IMR-90 (cell line): ENCODE results near the gene SNX1. TPM values are rescaled to one million over a fixed set of nuclear protein-coding genes. Genes with fewer than 3 reads are reported as not detected.

Experiments
- ATAC-seq: fragments of 200-7000 bp; cut with Tn5 transposase; 2 replicates; pipeline ENCODE4 v1.9.1; 2020; ENCODE audit warnings: low read depth, mild to moderate bottlenecking, moderate library complexity
- BruUV-seq: library from RNA; stranded (reverse); fragments of 400-500 nt; replicated peaks from 2 replicates; lab custom pipeline; 2021; lab: Mats Ljungman, UMichigan
- CTCF ChIA-PET: fragments of 300-600 bp; formaldehyde crosslinking; extraction: SDS; loops from one replicate; lab custom pipeline; 2021; ENCODE audit warnings: antibody characterized with exemption; lab: Yijun Ruan, JAX
- POLR2A ChIA-PET: fragments of 300-600 bp; sonication (Branson Sonifier 250); formaldehyde crosslinking; loops from one replicate; lab custom pipeline; 2022; ENCODE audit warnings: antibody characterized with exemption; ENCODE audit not compliant: unreplicated experiment; lab: Charles Lee
- DNase-seq: peaks from one replicate; pipeline ENCODE4 v3.0.0; 2013
- H2AFZ ChIP-seq: replicated peaks from 2 replicates; pipeline ENCODE3; 2013; ENCODE audit warnings: low read length, mild to moderate bottlenecking; ENCODE audit not compliant: poor library complexity
- H2AK5ac ChIP-seq: 2 replicates; pipeline ENCODE4 v1.6.1; 2013; ENCODE audit warnings: low read depth, low read length, inconsistent platforms
- H2AK9ac ChIP-seq: replicated peaks from 2 replicates; pipeline ENCODE3; 2013; ENCODE audit warnings: mild to moderate bottlenecking, low read depth, low read length, moderate library complexity; ENCODE audit not compliant: poor library complexity
- H2BK120ac ChIP-seq: 2 replicates; pipeline ENCODE4 v1.6.1; 2013; ENCODE audit warnings: low read depth, low read length, inconsistent platforms
- H2BK15ac ChIP-seq: 3 replicates; pipeline ENCODE4 v1.6.1; 2013; ENCODE audit warnings: low read depth, low read length, inconsistent platforms
- H2BK20ac ChIP-seq: 2 replicates; pipeline ENCODE4 v1.6.1; 2013; ENCODE audit warnings: low read depth, mild to moderate bottlenecking, inconsistent platforms, low read length, moderate library complexity
- H2BK5ac ChIP-seq: 2 replicates; pipeline ENCODE4 v1.6.1; 2013; ENCODE audit warnings: mild to moderate bottlenecking, low read depth, low read length, inconsistent platforms; ENCODE audit not compliant: poor library complexity, severe bottlenecking
- H3K14ac ChIP-seq: replicated peaks from 2 replicates; pipeline ENCODE4 v1.6.1; 2013; ENCODE audit warnings: low read depth, low read length, inconsistent platforms
- H3K18ac ChIP-seq: 2 replicates; pipeline ENCODE4 v1.6.1; 2013; ENCODE audit warnings: low read depth, low read length, control low read depth
- H3K23ac ChIP-seq: 2 replicates; pipeline ENCODE4 v1.6.1; 2013; ENCODE audit warnings: low read depth, low read length, inconsistent platforms
- H3K27ac ChIP-seq: 2 replicates; pipeline ENCODE4 v1.5.1; 2013; ENCODE audit warnings: mild to moderate bottlenecking, control low read depth, low read length; ENCODE audit not compliant: insufficient read depth
- H3K27me3 ChIP-seq: 2 replicates; pipeline ENCODE4 v1.6.1; 2013; ENCODE audit warnings: low read length; ENCODE audit not compliant: control insufficient read depth, insufficient read depth
- H3K36me3 ChIP-seq: 2 replicates; pipeline ENCODE4 v1.6.1; 2013; ENCODE audit warnings: low read length, mixed read lengths; ENCODE audit not compliant: control insufficient read depth, insufficient read depth
- H3K4ac ChIP-seq: 2 replicates; pipeline ENCODE4 v1.6.1; 2013; ENCODE audit warnings: low read depth, low read length, inconsistent platforms
- H3K4me1 ChIP-seq: 2 replicates; pipeline ENCODE4 v1.6.1; 2013; ENCODE audit warnings: low read length, mixed read lengths; ENCODE audit not compliant: control insufficient read depth, insufficient read depth
- H3K4me2 ChIP-seq: 2 replicates; pipeline ENCODE4 v1.6.1; 2013; ENCODE audit warnings: low read depth, mild to moderate bottlenecking, control low read depth, low read length, moderate library complexity
- H3K4me3 ChIP-seq: 2 replicates; pipeline ENCODE4 v1.5.1; 2013; ENCODE audit warnings: low read depth, mild to moderate bottlenecking, control low read depth, low read length, moderate library complexity; ENCODE audit not compliant: insufficient read depth
- H3K56ac ChIP-seq: 2 replicates; pipeline ENCODE4 v1.6.1; 2013; ENCODE audit warnings: low read length, inconsistent platforms; ENCODE audit not compliant: insufficient read depth; ENCODE audit errors: extremely low read depth
- H3K79me1 ChIP-seq, 2 experiments: 2 replicates each; pipeline ENCODE4 v1.6.1; 2013; ENCODE audit warnings: low read length in 2 of 2, inconsistent platforms in 1 of 2, low read depth in 1 of 2
- H3K9ac ChIP-seq: 2 replicates; pipeline ENCODE4 v1.6.1; 2013; ENCODE audit warnings: low read depth, low read length, control low read depth
- H3K9me1 ChIP-seq: 2 replicates; pipeline ENCODE4 v1.6.1; 2013; ENCODE audit warnings: low read length, inconsistent platforms; ENCODE audit not compliant: insufficient read depth
- H3K9me3 ChIP-seq: 2 replicates; pipeline ENCODE4 v1.6.1; 2013; ENCODE audit warnings: low read length; ENCODE audit not compliant: control insufficient read depth, insufficient read depth
- H4K20me1 ChIP-seq: 2 replicates; pipeline ENCODE4 v1.6.1; 2013; ENCODE audit warnings: low read length, inconsistent platforms; ENCODE audit not compliant: insufficient read depth
- H4K5ac ChIP-seq: 2 replicates; pipeline ENCODE4 v1.6.1; 2013; ENCODE audit warnings: mild to moderate bottlenecking, low read depth, low read length, control low read depth
- H4K8ac ChIP-seq, 2 experiments: 2 replicates each; pipeline ENCODE4 v1.6.1; 2013; ENCODE audit warnings: low read depth in 2 of 2, low read length in 2 of 2, control low read depth in 1 of 2, inconsistent platforms in 1 of 2
- H4K91ac ChIP-seq: 2 replicates; pipeline ENCODE4 v1.6.1; 2013; ENCODE audit warnings: low read depth, low read length, inconsistent platforms; ENCODE audit not compliant: insufficient read depth
- CHD1 ChIP-seq: IDR thresholded peaks from 2 replicates; pipeline ENCODE4 v1.6.1; 2012; ENCODE audit warnings: low read depth, low read length, improper control_type of control experiment
- RAD21 ChIP-seq: IDR thresholded peaks from 2 replicates; pipeline ENCODE4 v1.6.1; 2012; ENCODE audit warnings: low read length, improper control_type of control experiment
- SMC3 ChIP-seq: fragments of 150-350 bp; IDR thresholded peaks from 2 replicates; pipeline ENCODE4 v1.6.1; 2016; ENCODE audit warnings: low read depth, mild to moderate bottlenecking, antibody characterized with exemption, low read length, moderate library complexity
- WGBS, 2 experiments: methylation state at CpG; one replicate each; pipeline versions ENCODE4 v1.1.5 to v1.1.7; 2013; ENCODE audit warnings: missing lambda C conversion rate in 2 of 2; ENCODE audit not compliant: insufficient read length in 1 of 2; ENCODE audit errors: extremely low coverage in 2 of 2; 5-methylcytosine and 5-hydroxymethylcytosine counted together
- dilution Hi-C: fragments of 300-500 bp; cut with HindIII; formaldehyde crosslinking; loops from one replicate; pipeline ENCODE4 v1.14.3; 2018; ENCODE audit warnings: low sequenced_read_pairs; ENCODE audit not compliant: unreplicated experiment
- in situ Hi-C: fragments of 300-500 bp; cut with MboI; formaldehyde crosslinking; loops from 3 replicates; pipeline ENCODE4 v1.14.3; 2019; ENCODE audit warnings: low sequenced_read_pairs, inconsistent platforms, mixed read lengths
- intact Hi-C: fragments of 100-400 bp; cut with micrococcal nuclease; formaldehyde crosslinking; loops from 2 replicates; pipeline ENCODE4 v1.10.0; 2022
- polyA plus RNA-seq, 3 experiments: library from polyadenylated mRNA; depleted of rRNA; stranded (reverse); fragments of >200 nt; gene quantifications; 2 replicates each; pipeline ENCODE4 v1.2.3, GENCODE V29; 2012; ENCODE audit warnings: low replicate concordance in 1 of 3
- total RNA-seq: library from RNA; depleted of rRNA; stranded (reverse); fragments of >200 nt; gene quantifications from 2 replicates; pipeline ENCODE4 v1.2.3, GENCODE V29; 2012
- TF ChIP-seq, protein P1 (sequence below): conservative IDR thresholded peaks from 2 replicates; pipeline ENCODE4 v1.5.1; 2012; ENCODE audit warnings: mild to moderate bottlenecking, low read depth, low read length, improper control_type of control experiment

The SNX1 gene
- total and polyA plus RNA-seq, 2 of the 4 experiments (the other 2 are of a cell fraction), result 35.3 to 72.3 TPM

- no TSS peak for BruUV-seq
- ATAC-seq, result peak; percentile 99
These were observed 49.2 kb upstream of the SNX1 start, which contains the start of gene DAPK2 for GRCh38 chr15:64046421-64047153. TSS of gene DAPK2 (minus strand) at chr15:64046485. CDS start at chr15:64040261, 6,224 bp downstream.

More at GRCh38 chr15:64046421-64047153, 49.2 kb upstream of the SNX1 start, which contains the start of gene DAPK2:
- H2BK120ac ChIP-seq, result peak within 1 kb of the TSS; percentile 52; the same call in 1 of the 2 replicates
- peaks cover 1% of the 10 kb centered on the region; the same call in 1 of the 2 replicates for H3K4me1 ChIP-seq
- ChIA-PET CTCF (interaction anchor here (0.6 to 1.7 kb wide), 15 partner anchors 8 to 305 kb away, joined by 3 to 12 read pairs (median 3); no protein-coding TSS in a partner anchor), POLR2A (no interaction called here)
- 1% methylated on average over 20 of the region's 50 CpGs; no CpG with 5 or more reads in 1 of the 2 experiments for WGBS, 2 experiments
- no peak within 1 kb of the TSS for H3K18ac ChIP-seq
- no peak within 1 kb of the TSS for H2BK5ac ChIP-seq
- in situ Hi-C loops, result loop anchor here (25.0 kb wide), 1 partner anchor 184 kb away; no protein-coding TSS in a partner anchor
- H2AK9ac ChIP-seq, result peak within 1 kb of the TSS; percentile 81
- H2BK20ac ChIP-seq, result no peak within 1 kb of the TSS
- H4K20me1 ChIP-seq, result no peaks in the 10 kb centered on the region; the same call in 1 of the 2 replicates
- peak within 1 kb of the TSS; percentile 54; the same call in 1 of the 2 replicates for H3K4ac ChIP-seq
- peak within 1 kb of the TSS; percentile 82 for H3K23ac ChIP-seq
- H4K91ac ChIP-seq, result no peak within 1 kb of the TSS
- no peak within 1 kb of the TSS; the same call in 1 of the 2 replicates for H4K5ac ChIP-seq
- H2AK5ac ChIP-seq, result peak within 1 kb of the TSS; percentile 12; the same call in 1 of the 2 replicates
- H3K9me1 ChIP-seq, result 0 out of 2 replicates have a peak, but pooled peaks cover 2% of the 10 kb centered on the region
- 0 out of 2 replicates have a peak within 1 kb of the TSS, but pooled peaks have one; percentile 30 for H3K56ac ChIP-seq
- no peaks in the 10 kb centered on the region for H3K79me1 ChIP-seq
- H4K8ac ChIP-seq, result peak within 1 kb of the TSS in 1 of 2 experiments; percentile 35; a peak in 1 of 4 replicates
- no peak within 1 kb of the TSS for H3K27ac ChIP-seq
- peak within 1 kb of the TSS; percentile 77 for H3K4me2 ChIP-seq
- peak within 1 kb of the TSS; percentile 54 for H3K9ac ChIP-seq
- peak within 1 kb of the TSS; percentile 44 for H3K4me3 ChIP-seq
- peak within 1 kb of the TSS; percentile 33; the same call in 1 of the 2 replicates for H3K14ac ChIP-seq
- H3K36me3 ChIP-seq, result no peaks in the 10 kb centered on the region
- peak within 1 kb of the TSS; percentile 48; the same call in 1 of the 3 replicates for H2BK15ac ChIP-seq
- no peaks in the 10 kb centered on the region for H3K9me3 ChIP-seq
- dilution Hi-C loops, result no loop called here
- TF ChIP-seq SMC3, result peak; percentile 75
- peak; percentile 68 for TF ChIP-seq RAD21
- TF ChIP-seq, protein P1, sequence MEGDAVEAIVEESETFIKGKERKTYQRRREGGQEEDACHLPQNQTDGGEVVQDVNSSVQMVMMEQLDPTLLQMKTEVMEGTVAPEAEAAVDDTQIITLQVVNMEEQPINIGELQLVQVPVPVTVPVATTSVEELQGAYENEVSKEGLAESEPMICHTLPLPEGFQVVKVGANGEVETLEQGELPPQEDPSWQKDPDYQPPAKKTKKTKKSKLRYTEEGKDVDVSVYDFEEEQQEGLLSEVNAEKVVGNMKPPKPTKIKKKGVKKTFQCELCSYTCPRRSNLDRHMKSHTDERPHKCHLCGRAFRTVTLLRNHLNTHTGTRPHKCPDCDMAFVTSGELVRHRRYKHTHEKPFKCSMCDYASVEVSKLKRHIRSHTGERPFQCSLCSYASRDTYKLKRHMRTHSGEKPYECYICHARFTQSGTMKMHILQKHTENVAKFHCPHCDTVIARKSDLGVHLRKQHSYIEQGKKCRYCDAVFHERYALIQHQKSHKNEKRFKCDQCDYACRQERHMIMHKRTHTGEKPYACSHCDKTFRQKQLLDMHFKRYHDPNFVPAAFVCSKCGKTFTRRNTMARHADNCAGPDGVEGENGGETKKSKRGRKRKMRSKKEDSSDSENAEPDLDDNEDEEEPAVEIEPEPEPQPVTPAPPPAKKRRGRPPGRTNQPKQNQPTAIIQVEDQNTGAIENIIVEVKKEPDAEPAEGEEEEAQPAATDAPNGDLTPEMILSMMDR, result peak; percentile 78
- no peak for TF ChIP-seq CHD1
- intact Hi-C loops, result loop anchor here (1.0 to 5.0 kb wide), 3 partner anchors 155 to 294 kb away; partner anchors contain the start of gene HERC1
- H2AFZ ChIP-seq, result peak within 1 kb of the TSS; percentile 90
- DNase-seq, result peak; percentile 34
- peaks cover 40% of the 10 kb centered on the region for H3K27me3 ChIP-seq
